Esophagus mucosa (tissue), 1 donor: ENCODE measurements around the gene QSOX2. TPM values are rescaled to one million over a fixed set of nuclear protein-coding genes. Genes with fewer than 3 reads are reported as not detected.
A peak's percentile ranks its signal among the peaks of the same experiment; 100 is the strongest.

Experiments used
- ATAC-seq: fragments of 200-7000 bp; cut with Tn5 transposase; one replicate; pipeline ENCODE4 v1.9.1; 2020
- total RNA-seq: library from RNA; stranded (reverse); gene quantifications from one replicate; pipeline ENCODE4 v1.2.4, GENCODE V29; 2023
- donor health status: DM: yes; HTN: yes; CAD: no.

QSOX2 gene
- total RNA-seq, 1 donor from 2014 or later, result 3.0 TPM

GRCh38 chr9:136235709-136236455 lies 9.7 kb downstream of the QSOX2 start:
- no peak for ATAC-seq

- ATAC-seq, result no peak
These were observed 10.4 kb downstream of the QSOX2 start for GRCh38 chr9:136235171-136235570.

- ATAC-seq, result no peak
These were observed 11.0 kb downstream of the QSOX2 start for GRCh38 chr9:136234597-136234996.

GRCh38 chr9:136233868-136234267 lies 11.7 kb downstream of the QSOX2 start:
- no peak for ATAC-seq

GRCh38 chr9:136233411-136233810 lies 12.2 kb downstream of the QSOX2 start:
- ATAC-seq, result no peak

- ATAC-seq, result no peak
These were observed 12.6 kb downstream of the QSOX2 start for GRCh38 chr9:136232969-136233368.

- no peak for ATAC-seq
These were observed 13.9 kb downstream of the QSOX2 start for GRCh38 chr9:136231478-136232297.

- ATAC-seq, result no peak
These were observed 14.8 kb downstream of the QSOX2 start for GRCh38 chr9:136230773-136231172.

GRCh38 chr9:136230365-136230764 lies 15.2 kb downstream of the QSOX2 start:
- no peak for ATAC-seq

GRCh38 chr9:136229096-136230065 lies 16.2 kb downstream of the QSOX2 start:
- no peak for ATAC-seq

- ATAC-seq, result peak; percentile 78
These were observed 17.3 kb downstream of the QSOX2 start for GRCh38 chr9:136228107-136228875.

- ATAC-seq, result no peak
These were observed 18.8 kb downstream of the QSOX2 start for GRCh38 chr9:136226680-136227407.

- ATAC-seq, result peak; percentile 88
These were observed 19.6 kb downstream of the QSOX2 start for GRCh38 chr9:136225748-136226679.

GRCh38 chr9:136225366-136225747 lies 20.3 kb downstream of the QSOX2 start:
- ATAC-seq, result peak; percentile 17

- no peak for ATAC-seq
These were observed 21.6 kb downstream of the QSOX2 start for GRCh38 chr9:136223871-136224640.

GRCh38 chr9:136222906-136223285 lies 22.7 kb downstream of the QSOX2 start:
- no peak for ATAC-seq

GRCh38 chr9:136222166-136222905 lies 23.3 kb downstream of the QSOX2 start:
- no peak for ATAC-seq

GRCh38 chr9:136220017-136220729 lies 25.4 kb downstream of the QSOX2 start:
- ATAC-seq, result peak; percentile 69
